Activated naive CD8-positive, alpha-beta T cell treated with anti-CD3 and anti-CD28 coated beads for 36 hours (primary cell): ENCODE measurements around the gene GBF1. TPM values are rescaled to one million over a fixed set of nuclear protein-coding genes. Genes with fewer than 3 reads are reported as not detected.

ENCODE experiments used
- DNase-seq: peaks from one replicate; pipeline ENCODE4 v3.0.0; 2021
- H3K27ac Mint-ChIP-seq: one replicate; pipeline ENCODE4 v1.8.0; 2022; ENCODE audit warnings: mild to moderate bottlenecking, moderate library complexity, mixed read lengths
- H3K27me3 Mint-ChIP-seq: one replicate; pipeline ENCODE4 v1.8.0; 2022; ENCODE audit warnings: mild to moderate bottlenecking, mixed read lengths
- H3K36me3 Mint-ChIP-seq: one replicate; pipeline ENCODE4 v1.8.0; 2021; ENCODE audit warnings: mild to moderate bottlenecking, mixed read lengths
- H3K4me1 Mint-ChIP-seq: one replicate; pipeline ENCODE4 v1.8.0; 2021; ENCODE audit warnings: mixed read lengths
- H3K4me3 Mint-ChIP-seq: one replicate; pipeline ENCODE4 v1.8.0; 2022; ENCODE audit warnings: mild to moderate bottlenecking, moderate library complexity, mixed read lengths
- H3K9me3 Mint-ChIP-seq: one replicate; pipeline ENCODE4 v1.8.0; 2022; ENCODE audit warnings: mixed read lengths
- total RNA-seq, 2 experiments: library from RNA; stranded (reverse); gene quantifications; one replicate each; pipeline ENCODE4 v1.2.3, GENCODE V29; 2021

The GBF1 gene
- total RNA-seq, 2 experiments from 2014 or later: 29.3 to 29.5 TPM

DNA sequence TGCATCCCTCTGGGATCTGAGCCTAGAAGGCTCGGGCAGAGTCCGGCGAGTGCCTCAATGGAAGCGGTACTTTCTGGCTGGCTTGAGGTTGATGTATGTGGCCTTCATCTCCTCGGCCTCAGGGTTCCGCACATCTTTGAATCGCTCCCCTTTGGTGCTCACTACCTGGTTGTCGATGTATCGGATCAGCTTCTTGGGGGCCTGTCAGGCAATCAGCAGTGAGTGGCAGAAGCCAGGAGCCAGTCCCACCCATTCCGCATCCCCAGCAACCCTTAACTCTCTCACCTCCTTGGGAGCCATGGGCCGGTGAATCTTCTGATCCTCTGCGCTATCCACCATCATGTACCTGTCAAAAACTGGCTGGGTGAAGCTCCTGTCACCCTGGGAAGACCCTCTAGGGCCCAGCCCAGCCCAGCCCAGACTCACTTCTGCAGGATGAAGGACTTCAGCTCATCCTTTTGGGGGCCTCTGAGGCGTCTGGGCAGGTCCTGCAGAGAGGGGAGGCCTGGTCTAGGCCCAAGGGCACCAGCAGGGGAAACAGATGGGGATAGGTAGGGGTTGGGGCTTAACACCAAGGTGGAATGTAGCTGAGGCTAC, 178.1 kb downstream of the GBF1 start:
- H3K4me3 Mint-ChIP-seq: no peak overlapping the region
- H3K27me3 Mint-ChIP-seq: peaks cover 9% of the 10 kb centered on the region
- peaks cover 47% of the 10 kb centered on the region for H3K4me1 Mint-ChIP-seq
- no peak for DNase-seq
- H3K9me3 Mint-ChIP-seq: no peaks in the 10 kb centered on the region
- H3K27ac Mint-ChIP-seq: peak overlapping the region; percentile 12
- peaks cover 11% of the 10 kb centered on the region for H3K36me3 Mint-ChIP-seq

DNA sequence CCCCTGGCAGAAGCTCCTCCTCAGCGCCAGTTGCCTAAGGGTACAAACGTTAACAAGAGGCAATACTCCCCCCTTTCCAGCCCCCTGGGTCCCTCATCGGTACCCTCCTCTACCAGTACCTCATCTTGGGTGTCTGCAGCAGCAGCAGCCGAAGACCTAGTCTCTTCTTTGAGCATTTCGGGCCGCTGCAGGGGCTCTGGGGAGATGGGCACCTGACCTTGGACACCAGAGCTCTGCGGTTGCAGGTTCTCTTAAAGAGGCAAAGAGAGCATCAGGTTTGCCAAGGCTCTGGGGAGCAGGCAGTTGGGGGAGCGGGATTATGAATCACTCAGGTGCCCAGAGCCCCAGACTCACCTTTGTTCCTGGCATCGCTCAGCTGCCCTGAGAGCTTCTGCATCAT, 178.8 kb downstream of the GBF1 start:
- Mint-ChIP-seq H3K9me3 (no peaks in the 10 kb centered on the region), H3K4me1 (peaks cover 43% of the 10 kb centered on the region), H3K27me3 (peaks cover 5% of the 10 kb centered on the region), H3K36me3 (peaks cover 12% of the 10 kb centered on the region), H3K27ac (no peak overlapping the region), H3K4me3 (no peak overlapping the region)
- no peak for DNase-seq

DNA sequence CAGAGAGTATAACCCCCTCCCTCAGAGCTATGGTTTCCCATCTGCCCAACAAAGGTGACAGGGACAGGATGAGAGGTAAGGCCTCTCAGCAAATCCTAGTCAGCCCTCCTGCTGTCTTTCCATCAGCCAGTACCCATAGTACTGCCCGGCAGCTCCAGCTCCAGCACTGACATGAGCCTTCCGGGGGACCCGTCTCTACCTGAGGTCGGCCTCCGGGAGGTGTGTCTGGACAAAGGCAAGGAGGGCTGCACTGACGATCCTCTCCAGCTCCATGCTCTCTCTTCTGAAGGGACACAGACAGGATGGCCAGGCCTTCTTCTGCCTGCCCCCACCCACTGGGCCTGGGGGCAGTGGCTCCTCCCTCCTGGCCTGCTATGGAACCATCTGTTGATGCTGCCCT, 179.6 kb downstream of the GBF1 start:
- Mint-ChIP-seq H3K9me3 (no peaks in the 10 kb centered on the region), H3K27me3 (peaks cover 3% of the 10 kb centered on the region), H3K36me3 (peaks cover 12% of the 10 kb centered on the region), H3K4me1 (peaks cover 36% of the 10 kb centered on the region), H3K4me3 (no peak overlapping the region), H3K27ac (no peak overlapping the region)
- no peak for DNase-seq

DNA sequence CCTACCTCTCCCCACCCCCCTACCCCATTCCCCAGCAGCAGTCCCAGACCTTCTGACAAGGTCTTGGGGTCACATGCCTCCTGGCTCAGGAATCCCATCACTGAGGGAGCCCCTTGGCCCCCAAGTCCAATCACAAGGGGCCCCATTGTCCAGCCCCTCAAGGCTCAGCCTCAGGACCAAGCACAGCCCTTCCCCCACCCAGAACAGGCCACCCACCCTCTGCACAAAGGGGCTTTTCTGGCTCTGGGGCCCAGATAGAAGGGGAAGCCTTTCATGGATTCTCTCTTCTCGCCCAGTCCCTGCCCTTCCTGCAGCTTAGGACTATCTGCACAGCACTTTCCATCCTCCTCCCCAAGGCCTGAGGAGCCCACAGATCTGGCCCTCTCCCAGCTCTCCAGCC, 180.1 kb downstream of the GBF1 start:
- Mint-ChIP-seq H3K4me1 (peaks cover 31% of the 10 kb centered on the region), H3K36me3 (peaks cover 12% of the 10 kb centered on the region), H3K9me3 (no peaks in the 10 kb centered on the region), H3K27ac (peak overlapping the region; percentile 58), H3K4me3 (no peak overlapping the region), H3K27me3 (peaks cover 3% of the 10 kb centered on the region)
- no peak for DNase-seq

DNA sequence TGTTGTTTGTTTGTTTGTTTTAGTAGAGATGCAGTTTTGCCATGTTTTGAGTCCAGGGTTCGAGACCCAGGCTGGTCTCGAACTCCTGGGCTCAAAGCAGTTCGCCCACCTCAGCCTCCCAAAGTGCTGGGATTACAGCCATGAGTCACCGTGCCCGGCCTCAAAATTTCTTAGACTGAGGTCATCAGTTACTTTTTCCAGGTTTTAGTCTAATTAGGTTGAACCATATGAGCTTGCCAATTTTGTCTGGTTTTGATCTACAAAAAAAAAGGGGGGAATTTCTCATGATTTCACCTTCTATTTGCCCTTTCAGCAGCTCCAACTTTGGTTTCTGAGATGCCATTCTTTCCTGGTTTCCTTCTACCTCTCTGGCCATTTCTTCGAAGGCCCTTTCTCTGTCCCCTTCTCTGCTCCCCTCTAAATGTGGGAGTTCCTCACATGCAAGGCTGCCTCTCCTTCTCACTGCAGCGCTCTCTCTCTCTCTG, 181.5 kb downstream of the GBF1 start:
- Mint-ChIP-seq H3K4me1 (peaks cover 32% of the 10 kb centered on the region), H3K27ac (no peak overlapping the region), H3K36me3 (peaks cover 18% of the 10 kb centered on the region), H3K27me3 (no peaks in the 10 kb centered on the region), H3K4me3 (no peak overlapping the region), H3K9me3 (no peaks in the 10 kb centered on the region)
- DNase-seq: no peak

DNA sequence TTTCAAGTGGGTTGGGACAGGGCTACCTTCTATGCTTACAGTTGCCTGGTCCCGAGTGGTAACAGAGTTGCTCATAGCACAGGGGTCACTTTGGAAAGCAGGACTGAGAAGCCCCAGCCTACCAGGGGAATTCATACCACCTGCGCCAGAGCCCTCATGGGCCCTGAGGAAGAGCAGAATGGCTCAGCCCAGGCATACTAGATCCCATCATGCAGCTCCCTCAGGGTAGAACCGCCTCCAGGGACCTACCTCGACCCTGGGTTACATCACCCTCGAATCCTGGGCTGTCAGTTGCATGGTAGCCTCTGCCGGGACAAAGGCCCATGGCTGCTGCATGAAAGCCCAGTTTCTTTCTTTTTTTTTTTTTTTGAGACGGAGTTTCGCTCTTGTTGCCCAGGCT, 184.1 kb downstream of the GBF1 start:
- no peak overlapping the region for H3K27ac Mint-ChIP-seq
- peaks cover 14% of the 10 kb centered on the region for H3K36me3 Mint-ChIP-seq
- DNase-seq: no peak
- H3K9me3 Mint-ChIP-seq: no peaks in the 10 kb centered on the region
- H3K4me1 Mint-ChIP-seq: peaks cover 38% of the 10 kb centered on the region
- no peak overlapping the region for H3K4me3 Mint-ChIP-seq
- H3K27me3 Mint-ChIP-seq: no peaks in the 10 kb centered on the region

DNA sequence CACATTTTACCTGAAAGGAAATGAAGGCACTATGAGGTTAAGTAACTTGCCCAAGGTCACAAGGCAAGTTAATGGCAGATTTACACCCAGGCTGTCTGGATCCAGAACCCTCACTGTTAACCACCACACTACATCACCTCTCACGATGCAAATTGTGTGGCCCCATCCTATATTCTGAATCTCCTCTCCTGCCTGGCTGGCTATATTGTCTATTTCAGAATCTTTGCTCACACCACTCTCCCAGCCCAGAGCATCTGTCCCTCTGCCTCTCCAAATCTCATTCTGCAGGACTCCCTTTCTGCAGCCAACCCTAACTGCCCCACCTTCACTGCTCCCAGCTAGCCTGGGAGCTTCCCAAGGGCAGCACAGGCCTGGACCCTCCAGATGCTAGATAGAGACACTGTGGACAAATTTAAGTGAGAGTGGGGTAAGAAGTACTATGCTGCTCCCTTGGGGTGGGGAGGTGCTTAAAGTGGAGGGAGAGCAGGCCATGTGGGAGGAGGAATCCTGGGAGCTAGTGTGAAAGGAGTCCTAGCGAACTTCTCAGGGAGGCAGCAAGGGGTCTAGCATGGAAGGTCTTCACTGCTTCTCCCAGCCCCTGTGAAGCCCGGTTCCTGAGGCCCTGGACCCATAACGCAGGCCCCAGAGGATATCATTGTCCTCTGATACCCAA, 186.3 kb downstream of the GBF1 start:
- no peaks in the 10 kb centered on the region for H3K9me3 Mint-ChIP-seq
- H3K4me1 Mint-ChIP-seq: peaks cover 42% of the 10 kb centered on the region
- H3K27me3 Mint-ChIP-seq: no peaks in the 10 kb centered on the region

More for the DNA sequence above, 186.3 kb downstream of the GBF1 start:
- DNase-seq: no peak
- H3K36me3 Mint-ChIP-seq: peaks cover 17% of the 10 kb centered on the region
- H3K4me3 Mint-ChIP-seq: peak overlapping the region; percentile 92
- H3K27ac Mint-ChIP-seq: peak overlapping the region; percentile 95

Other genes with a start within 250 kb of the GBF1 start
- 10 to 100 TPM; 21.5 to 21.9 TPM for gene ARMH3, start 189.4 kb upstream of the GBF1 start, total RNA-seq
- 10 to 100 TPM; 21.2 to 21.3 TPM for gene HPS6, start 180.2 kb upstream of the GBF1 start, total RNA-seq
- gene LDB1, start 125.2 kb upstream of the GBF1 start, total RNA-seq: 10 to 100 TPM; 68.0 to 71.5 TPM
- 100 to 1,000 TPM; 104 to 111 TPM for gene PPRC1, start 112.5 kb upstream of the GBF1 start, total RNA-seq
- 100 to 1,000 TPM; 337 to 346 TPM for gene NOLC1, start 93.1 kb upstream of the GBF1 start, total RNA-seq
- not detected for gene ELOVL3, start 19.2 kb upstream of the GBF1 start, total RNA-seq
- under 1 TPM in 1 of 2 experiments, not detected in 1; 0.31 TPM for gene PITX3, start 4.0 kb upstream of the GBF1 start, total RNA-seq
- gene NFKB2, start 150.2 kb downstream of the GBF1 start, total RNA-seq: 100 to 1,000 TPM; 247 to 263 TPM
- gene PSD, start 173.3 kb downstream of the GBF1 start, total RNA-seq: 1 to 10 TPM; 5.2 to 7.6 TPM
- gene FBXL15, start 175.3 kb downstream of the GBF1 start, total RNA-seq: 10 to 100 TPM; 11.7 to 13.0 TPM
- 10 to 100 TPM; 66.3 to 73.8 TPM for gene CUEDC2, start 187.0 kb downstream of the GBF1 start, total RNA-seq
- under 1 TPM; 0.49 to 0.62 TPM for gene C10orf95, start 206.0 kb downstream of the GBF1 start, total RNA-seq